Tibial nerve (tissue), 4 donors: ENCODE measurements around the gene IFNB1. TPM values are rescaled to one million over a fixed set of nuclear protein-coding genes. Genes with fewer than 3 reads are reported as not detected.

Source experiments
- DNase-seq, 2 donors: peaks; one replicate each; pipeline ENCODE4 v3.0.0-alpha.2; 2019; ENCODE audit warnings: low spot score in 2 of 2
- H3K27ac ChIP-seq, 4 donors: fragments of 200-600 bp; sonication (generic) in 3 of 4; one replicate each; pipeline ENCODE4 v1.5.1; 2017 to 2019; ENCODE audit warnings: mild to moderate bottlenecking in 1 of 4
- H3K27me3 ChIP-seq, 2 donors: fragments of 200-600 bp; sonication (generic) in 1 of 2; one replicate each; pipeline versions ENCODE4 v1.5.1 to v1.6.0; 2017 to 2019
- H3K36me3 ChIP-seq, 3 donors: fragments of 200-600 bp; sonication (generic); one replicate each; pipeline ENCODE4 v1.5.1; 2018 to 2019
- H3K4me1 ChIP-seq, 4 donors: fragments of 200-600 bp; sonication (generic) in 3 of 4; one replicate each; pipeline ENCODE4 v1.5.1; 2017 to 2019
- H3K4me3 ChIP-seq, 4 donors: fragments of 200-600 bp; sonication (generic) in 3 of 4; one replicate each; pipeline ENCODE4 v1.5.1; 2017 to 2019; ENCODE audit warnings: mild to moderate bottlenecking in 1 of 4, moderate library complexity in 1 of 4
- H3K9me3 ChIP-seq, 4 donors: fragments of 200-600 bp; sonication (generic) in 3 of 4; one replicate each; pipeline ENCODE4 v1.5.1; 2017 to 2019
- CTCF ChIP-seq, 5 experiments: fragments of 200-600 bp in 3 of 5; fragments of 450-650 bp in 2 of 5; sonication (generic) in 3 of 5; IDR thresholded peaks; one replicate each; pipeline ENCODE4 v1.5.1; 2016 to 2019; ENCODE audit warnings: antibody characterized with exemption in 5 of 5, mild to moderate bottlenecking in 3 of 5, moderate library complexity in 2 of 5
- EP300 ChIP-seq, 2 donors: sonication (generic); formaldehyde crosslinking; IDR thresholded peaks; one replicate each; pipeline ENCODE4 v1.6.1; 2017; ENCODE audit warnings: antibody characterized with exemption in 2 of 2, mild to moderate bottlenecking in 1 of 2
- POLR2A ChIP-seq, 2 donors: fragments of 450-650 bp; IDR thresholded peaks; one replicate each; pipeline ENCODE4 v1.6.1; 2017; ENCODE audit warnings: antibody characterized with exemption in 2 of 2, mild to moderate bottlenecking in 2 of 2, moderate library complexity in 2 of 2
- WGBS, 2 donors: methylation state at CpG; one replicate each; pipeline ENCODE4 v1.1.5; 2018; 5-methylcytosine and 5-hydroxymethylcytosine counted together
- total RNA-seq, 4 donors: library from RNA; depleted of rRNA; stranded (reverse); fragments of >200 nt; gene quantifications; one replicate each; pipeline ENCODE4 v1.1.0, GENCODE V29; 2016

The IFNB1 gene
- total RNA-seq, 4 donors from 2014 or later = not detected

- Histone ChIP-seq H3K9me3 (peaks cover 0 to 10% (median 0%) of the 10 kb centered on the region in 4 donors), H3K4me1 (peaks cover 0 to 18% (median 0%) of the 10 kb centered on the region in 4 donors), H3K27ac (no peak overlapping the region), H3K4me3 (no peak overlapping the region), H3K36me3 (no peaks in the 10 kb centered on the region), H3K27me3 (no peaks in the 10 kb centered on the region)
- WGBS, 2 donors = 33 to 46% methylated on average over 4 of the region's 4 CpGs
- no peak for DNase-seq
- TF ChIP-seq CTCF (IDR thresholded peaks at IDR 0.05) = no peak
- TF ChIP-seq EP300 (IDR thresholded peaks at IDR 0.05) = no peak
- no peak for TF ChIP-seq POLR2A (IDR thresholded peaks at IDR 0.05)
These were observed 4.9 kb upstream of the IFNB1 start for GRCh38 chr9:21082671-21083070.

- no peaks in the 10 kb centered on the region for H3K27me3 ChIP-seq
- no peak overlapping the region for H3K27ac ChIP-seq
- H3K9me3 ChIP-seq = peaks cover 0 to 4% (median 0%) of the 10 kb centered on the region in 4 donors
- DNase-seq = no peak
- no peaks in the 10 kb centered on the region for H3K36me3 ChIP-seq
- 16 to 26% methylated on average over 4 of the region's 4 CpGs for WGBS, 2 donors
- TF ChIP-seq EP300 (IDR thresholded peaks at IDR 0.05) (no peak), POLR2A (IDR thresholded peaks at IDR 0.05) (no peak), CTCF (IDR thresholded peaks at IDR 0.05) (no peak)
- no peak overlapping the region for H3K4me3 ChIP-seq
- peaks cover 0 to 18% (median 0%) of the 10 kb centered on the region in 4 donors for H3K4me1 ChIP-seq
These were observed 4.3 kb upstream of the IFNB1 start for GRCh38 chr9:21081999-21082398.

GRCh38 chr9:21081451-21081850 lies 3.7 kb upstream of the IFNB1 start:
- Histone ChIP-seq H3K27me3 (no peaks in the 10 kb centered on the region), H3K4me3 (no peak overlapping the region), H3K4me1 (peaks cover 0 to 18% (median 0%) of the 10 kb centered on the region in 4 donors), H3K9me3 (no peaks in the 10 kb centered on the region), H3K27ac (no peak overlapping the region), H3K36me3 (no peaks in the 10 kb centered on the region)
- TF ChIP-seq POLR2A (IDR thresholded peaks at IDR 0.05) = no peak
- no peak for DNase-seq
- 76 to 90% methylated on average over 2 of the region's 2 CpGs for WGBS, 2 donors

GRCh38 chr9:21080793-21081192 lies 3.1 kb upstream of the IFNB1 start:
- Histone ChIP-seq H3K27ac (no peak overlapping the region), H3K27me3 (no peaks in the 10 kb centered on the region), H3K9me3 (no peaks in the 10 kb centered on the region), H3K4me1 (peaks cover 0 to 18% (median 0%) of the 10 kb centered on the region in 4 donors), H3K36me3 (no peaks in the 10 kb centered on the region), H3K4me3 (no peak overlapping the region)
- 97 to 98% methylated on average over 1 of the region's 1 CpG for WGBS, 2 donors
- no peak for DNase-seq
- no peak for TF ChIP-seq POLR2A (IDR thresholded peaks at IDR 0.05)
- TF ChIP-seq EP300 (IDR thresholded peaks at IDR 0.05) = no peak
- no peak for TF ChIP-seq CTCF (IDR thresholded peaks at IDR 0.05)

GRCh38 chr9:21078702-21079101 lies 960 bp upstream of the IFNB1 start:
- Histone ChIP-seq H3K4me3 (no peak overlapping the region), H3K36me3 (no peaks in the 10 kb centered on the region), H3K9me3 (no peaks in the 10 kb centered on the region), H3K27me3 (no peaks in the 10 kb centered on the region), H3K4me1 (peaks cover 0 to 18% (median 0%) of the 10 kb centered on the region in 4 donors), H3K27ac (no peak overlapping the region)
- no peak for TF ChIP-seq POLR2A (IDR thresholded peaks at IDR 0.05)
- no peak for TF ChIP-seq EP300 (IDR thresholded peaks at IDR 0.05)
- no peak for TF ChIP-seq CTCF (IDR thresholded peaks at IDR 0.05)
- no peak for DNase-seq
- 87 to 94% methylated on average over 1 of the region's 1 CpG for WGBS, 2 donors

GRCh38 chr9:21075484-21075883 lies 2.3 kb downstream of the IFNB1 start:
- no peak for TF ChIP-seq EP300 (IDR thresholded peaks at IDR 0.05)
- TF ChIP-seq CTCF (IDR thresholded peaks at IDR 0.05) = no peak
- TF ChIP-seq POLR2A (IDR thresholded peaks at IDR 0.05) = no peak
- no peak overlapping the region for H3K4me3 ChIP-seq
- no peaks in the 10 kb centered on the region for H3K9me3 ChIP-seq
- 67 to 68% methylated on average over 3 of the region's 3 CpGs for WGBS, 2 donors
- no peak overlapping the region for H3K27ac ChIP-seq
- no peaks in the 10 kb centered on the region for H3K27me3 ChIP-seq
- no peak for DNase-seq
- no peaks in the 10 kb centered on the region for H3K36me3 ChIP-seq
- H3K4me1 ChIP-seq = peaks cover 0 to 1% (median 0%) of the 10 kb centered on the region in 4 donors
